Suprapubic skin (tissue), 4 donors: Measurements from ENCODE around the gene GAL3ST2. TPM values are rescaled to one million over a fixed set of nuclear protein-coding genes. Genes with fewer than 3 reads are reported as not detected.

Experiments used
- DNase-seq, 2 donors: peaks; one replicate each; pipeline ENCODE4 v3.0.0-alpha.2; 2019; ENCODE audit warnings: low spot score in 2 of 2
- H3K27ac ChIP-seq: fragments of 200-600 bp; sonication (generic); one replicate; pipeline ENCODE4 v1.5.1; 2019
- H3K27me3 ChIP-seq: fragments of 200-600 bp; sonication (generic); one replicate; pipeline ENCODE4 v1.5.1; 2019
- H3K36me3 ChIP-seq: fragments of 200-600 bp; sonication (generic); one replicate; pipeline ENCODE4 v1.5.1; 2019
- H3K4me1 ChIP-seq: fragments of 200-600 bp; sonication (generic); one replicate; pipeline ENCODE4 v1.5.1; 2019
- H3K4me3 ChIP-seq: fragments of 200-600 bp; sonication (generic); one replicate; pipeline ENCODE4 v1.5.1; 2019; ENCODE audit warnings: mild to moderate bottlenecking
- H3K9me3 ChIP-seq: fragments of 200-600 bp; sonication (generic); one replicate; pipeline ENCODE4 v1.5.1; 2019
- CTCF ChIP-seq, 2 donors: fragments of 200-600 bp in 1 of 2; fragments of 450-650 bp in 1 of 2; sonication (generic) in 1 of 2; IDR thresholded peaks; one replicate each; pipeline ENCODE4 v1.5.1; 2016 to 2019; ENCODE audit warnings: antibody characterized with exemption in 2 of 2, mild to moderate bottlenecking in 1 of 2, moderate library complexity in 1 of 2
- EP300 ChIP-seq: sonication (generic); formaldehyde crosslinking; IDR thresholded peaks from one replicate; pipeline ENCODE4 v1.6.1; 2017; ENCODE audit warnings: antibody characterized with exemption
- POLR2A ChIP-seq, 2 donors: fragments of 450-650 bp; IDR thresholded peaks; one replicate each; pipeline ENCODE4 v1.6.1; 2017; ENCODE audit warnings: antibody characterized with exemption in 2 of 2, mild to moderate bottlenecking in 2 of 2, moderate library complexity in 2 of 2
- POLR2AphosphoS5 ChIP-seq, 3 donors: sonication (generic); formaldehyde crosslinking; IDR thresholded peaks; one replicate each; pipeline ENCODE4 v1.6.1; 2017; ENCODE audit warnings: antibody characterized with exemption in 3 of 3
- WGBS: methylation state at CpG from one replicate; pipeline ENCODE4 v1.1.5; 2018; 5-methylcytosine and 5-hydroxymethylcytosine counted together
- total RNA-seq, 4 donors: library from RNA; depleted of rRNA; stranded (reverse); fragments of >200 nt; gene quantifications; one replicate each; pipeline ENCODE4 v1.1.0, GENCODE V29; 2016

GAL3ST2 gene
- total RNA-seq, 4 donors from 2014 or later: not detected

- TF ChIP-seq POLR2A (IDR thresholded peaks at IDR 0.05) (no peak), EP300 (no peak), POLR2AphosphoS5 (IDR thresholded peaks at IDR 0.05) (no peak), CTCF (IDR thresholded peaks at IDR 0.05) (no peak)
- Histone ChIP-seq H3K36me3 (no peaks in the 10 kb centered on the region), H3K27me3 (no peaks in the 10 kb centered on the region), H3K9me3 (no peaks in the 10 kb centered on the region), H3K27ac (no peak overlapping the region), H3K4me3 (no peak overlapping the region), H3K4me1 (no peaks in the 10 kb centered on the region)
- WGBS: 81% methylated on average over 3 of the region's 10 CpGs
- DNase-seq: peak in 1 of 2 donors; percentile 52
Observed at GRCh38 chr2:241852981-241853631, 76.5 kb downstream of the GAL3ST2 start.

Other genes starting within 250 kb of the GAL3ST2 start
- gene BOK, start 218.1 kb upstream of the GAL3ST2 start, total RNA-seq: 10 to 100 TPM; 32.4 to 61.6 (median 60.5) TPM
- 10 to 100 TPM; 46.4 to 56.2 (median 51.2) TPM for gene THAP4, start 139.7 kb upstream of the GAL3ST2 start, total RNA-seq
- 100 to 1,000 TPM in 1 of 4 donors, 10 to 100 TPM in 3; 50.5 to 173 (median 88.0) TPM for gene ATG4B, start 139.1 kb upstream of the GAL3ST2 start, total RNA-seq
- gene DTYMK, start 90.0 kb upstream of the GAL3ST2 start, total RNA-seq: 10 to 100 TPM; 14.6 to 29.1 (median 18.2) TPM
- gene ING5, start 74.8 kb upstream of the GAL3ST2 start, total RNA-seq: 10 to 100 TPM; 32.1 to 94.9 (median 46.4) TPM
- gene D2HGDH, start 42.2 kb upstream of the GAL3ST2 start, total RNA-seq: 100 to 1,000 TPM in 1 of 4 donors, 10 to 100 TPM in 3; 37.7 to 160 (median 62.2) TPM
- under 1 TPM in 2 of 4 donors, not detected in 2; 0.21 to 0.70 TPM for gene NEU4, start 32.4 kb downstream of the GAL3ST2 start, total RNA-seq
- gene PDCD1, start 82.1 kb downstream of the GAL3ST2 start, total RNA-seq: not detected
- not detected for gene RTP5, start 92.9 kb downstream of the GAL3ST2 start, total RNA-seq